ENCODE results near the gene PIEZO2.

The PIEZO2 gene

DNA sequence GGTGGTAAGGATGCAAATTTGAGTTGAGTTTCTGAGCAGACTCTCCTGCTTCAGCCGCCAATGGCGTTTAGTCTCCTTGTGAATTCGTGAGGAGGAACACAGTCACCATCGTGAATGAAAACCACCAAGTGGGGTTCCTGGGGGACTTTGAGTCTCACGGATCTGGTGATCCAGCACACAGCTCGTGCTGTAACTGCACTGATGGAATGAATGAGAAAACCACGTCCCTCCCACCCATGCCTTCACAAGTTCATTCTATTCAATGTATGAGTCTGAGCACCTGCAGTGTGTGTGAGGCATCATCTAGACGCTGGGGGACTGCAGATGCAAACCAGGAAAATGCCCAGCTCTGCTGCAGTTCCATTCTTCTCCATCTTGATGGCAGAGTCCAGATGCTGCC, 127.9 kb downstream of the PIEZO2 start:
- no peak for DNase-seq

DNA sequence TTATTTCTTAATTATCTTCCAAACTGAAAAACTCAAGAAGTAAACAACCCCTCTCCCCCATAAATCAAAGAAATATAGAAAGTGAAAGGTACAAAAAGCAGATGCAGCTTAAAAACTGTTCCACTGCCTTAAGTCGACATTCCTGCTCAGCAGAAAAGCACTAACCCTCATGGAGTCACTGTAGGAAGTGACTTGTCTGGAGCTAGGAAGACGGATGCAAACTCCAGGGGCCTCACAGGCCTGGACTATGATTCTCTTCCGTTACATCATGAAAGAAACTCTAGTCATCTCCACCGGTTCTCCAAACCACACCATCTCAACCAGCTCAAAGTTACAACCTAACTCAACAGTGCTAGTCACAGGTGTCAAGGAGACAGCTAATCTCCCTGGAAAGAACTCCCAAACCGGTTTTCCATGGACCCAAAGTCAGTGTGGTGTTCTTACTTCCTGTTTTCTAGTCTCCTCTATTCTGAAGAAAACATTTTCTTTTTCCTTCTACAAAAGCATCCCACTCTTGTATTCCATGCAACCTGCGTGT, 128.4 kb downstream of the PIEZO2 start:
- no peak for DNase-seq

DNA sequence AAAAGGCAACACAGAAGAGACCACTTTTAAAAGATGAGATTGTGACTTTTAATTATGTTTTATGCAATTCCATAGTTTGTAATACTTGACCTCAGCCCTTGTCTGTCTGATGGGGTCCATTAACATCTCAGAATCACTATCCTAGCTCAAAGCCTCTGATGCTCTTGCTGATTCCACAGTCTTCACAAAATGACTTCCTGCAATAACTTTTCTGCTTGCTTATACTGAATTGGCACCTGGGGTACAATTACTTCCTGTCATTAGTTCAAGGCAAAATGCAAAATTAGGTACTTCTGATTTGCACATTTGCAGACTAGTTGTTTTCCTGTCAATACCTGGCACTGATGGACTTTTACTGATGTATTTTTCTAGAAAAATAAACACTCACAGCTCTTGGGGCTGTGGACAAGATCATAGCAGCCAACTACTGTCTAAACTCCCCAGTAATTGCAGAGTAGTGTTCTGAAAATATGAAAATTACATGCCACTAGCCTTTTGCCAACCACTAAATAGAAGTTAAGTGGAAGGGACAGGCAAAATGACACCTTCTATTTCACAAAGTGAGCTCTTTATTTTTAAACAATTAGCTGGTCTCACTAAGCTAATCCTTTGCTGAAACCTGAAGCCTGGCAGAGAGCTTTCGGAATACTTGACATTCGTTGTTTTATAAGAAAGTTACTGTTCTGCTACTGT, 129.1 kb downstream of the PIEZO2 start:
- no peak for DNase-seq

DNA sequence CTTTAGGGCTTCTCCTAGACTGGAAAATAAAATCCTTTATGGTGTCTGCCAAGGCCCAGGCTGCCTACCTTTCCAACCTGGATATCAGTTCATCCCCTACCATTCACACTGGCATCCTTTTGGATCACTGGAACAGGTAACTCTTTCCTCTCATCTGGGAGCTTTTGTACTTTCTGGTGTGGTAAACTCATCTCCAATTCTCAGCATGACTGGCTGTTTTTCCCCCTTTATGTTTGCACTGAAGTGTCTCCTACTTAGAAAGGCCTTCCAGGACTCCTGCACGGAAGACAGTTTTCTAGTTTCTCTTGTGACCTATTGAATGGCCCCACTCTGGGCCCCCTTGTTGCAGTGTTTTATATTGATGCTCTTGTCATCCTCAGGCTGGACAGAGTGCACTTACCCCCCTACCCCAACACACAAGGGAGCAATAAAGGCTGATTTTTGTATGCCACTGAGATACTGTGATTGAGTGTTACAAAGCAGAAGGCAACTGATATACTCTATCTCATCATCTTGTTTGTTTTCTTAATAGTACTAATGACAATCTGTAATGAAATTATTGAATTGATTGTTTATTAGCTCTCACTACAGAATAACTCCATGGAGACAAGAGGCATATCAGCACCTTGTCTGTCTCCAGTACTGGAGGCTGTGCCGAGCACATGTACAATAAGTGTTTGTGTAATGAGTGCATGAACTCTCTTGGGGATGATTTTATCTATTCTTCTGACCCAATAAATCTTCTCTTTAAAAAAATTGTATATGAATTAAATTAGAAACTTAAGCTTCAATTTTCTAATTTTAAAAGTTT, 129.9 kb downstream of the PIEZO2 start:
- DNase-seq: no peak

DNA sequence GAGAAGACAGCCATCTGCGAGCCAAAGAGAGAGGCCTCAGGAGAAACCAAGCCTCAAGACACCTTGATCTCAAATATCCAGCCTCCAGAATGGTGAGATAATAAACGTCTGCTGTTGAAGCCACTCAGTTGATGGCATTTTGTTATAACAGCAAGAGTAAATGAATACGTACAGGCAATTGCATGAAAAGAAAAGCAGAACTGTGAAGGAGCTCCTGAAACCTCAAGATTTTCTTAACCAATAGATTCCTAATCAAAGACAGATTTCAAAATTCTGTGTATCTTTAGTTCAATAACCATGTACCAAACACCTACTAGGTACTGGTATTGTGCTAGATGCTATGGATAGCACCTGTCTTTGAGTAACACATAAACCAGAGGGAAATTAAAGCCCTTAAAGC, 139.5 kb downstream of the PIEZO2 start:
- DNase-seq: no peak

DNA sequence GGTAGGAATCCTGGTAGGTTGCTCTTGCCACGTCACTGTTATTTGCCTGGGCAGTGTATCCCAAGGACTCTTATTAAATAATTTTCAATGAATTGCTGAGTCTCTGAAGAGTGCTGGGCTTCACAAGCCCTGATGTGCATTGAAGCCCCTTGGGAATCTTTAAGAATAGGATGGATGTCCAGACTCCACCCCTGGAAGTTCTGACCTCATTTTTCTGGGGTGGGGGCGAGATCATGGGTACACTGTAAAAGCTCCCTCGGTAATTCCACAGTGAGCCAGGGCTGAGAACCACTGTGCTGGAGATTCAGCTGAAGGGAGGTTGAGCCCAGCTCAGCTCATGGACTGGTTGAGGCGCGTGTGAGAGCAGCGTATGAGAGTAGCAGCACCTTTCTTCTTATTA, 140.2 kb downstream of the PIEZO2 start:
- no peak for DNase-seq

DNA sequence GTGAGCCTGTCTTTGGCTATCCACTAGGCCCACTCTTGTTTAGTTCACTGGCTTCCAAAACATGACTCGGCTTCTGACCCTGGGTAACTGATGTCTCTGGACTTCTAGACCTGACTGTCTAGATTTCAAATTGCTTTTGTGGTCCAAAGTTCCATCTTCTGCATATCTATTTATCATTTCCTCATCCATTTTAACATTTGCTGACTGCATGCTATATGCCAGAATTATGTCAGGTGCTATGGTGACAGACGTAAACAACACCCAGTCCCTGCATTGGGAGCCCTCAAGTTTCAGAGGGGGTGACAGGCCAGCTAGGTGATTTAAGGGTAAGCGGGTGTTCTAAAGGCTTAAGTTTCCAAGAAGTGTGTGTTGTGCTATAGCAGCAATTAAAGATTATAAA, 140.9 kb downstream of the PIEZO2 start:
- no peak for DNase-seq

DNA sequence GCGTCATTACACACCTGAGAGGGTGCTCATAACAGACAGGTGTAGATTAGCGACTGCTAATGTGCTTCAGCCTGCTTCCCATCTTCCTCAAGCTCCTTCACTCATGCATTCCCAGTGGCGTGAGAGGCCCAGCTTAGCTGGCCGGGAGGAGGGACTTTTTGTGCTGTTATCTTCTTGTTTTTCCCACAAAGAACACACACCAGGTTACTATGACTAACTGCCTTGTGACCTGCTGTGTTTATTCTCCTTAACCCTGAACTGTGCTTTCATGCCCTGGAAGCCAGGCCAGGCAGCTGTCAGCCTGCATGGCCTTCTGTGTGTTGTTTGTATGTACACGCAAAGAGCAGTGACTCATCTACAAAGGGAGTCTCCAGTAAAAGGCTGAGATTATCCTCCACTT, 143.8 kb downstream of the PIEZO2 start:
- no peak for DNase-seq

DNA sequence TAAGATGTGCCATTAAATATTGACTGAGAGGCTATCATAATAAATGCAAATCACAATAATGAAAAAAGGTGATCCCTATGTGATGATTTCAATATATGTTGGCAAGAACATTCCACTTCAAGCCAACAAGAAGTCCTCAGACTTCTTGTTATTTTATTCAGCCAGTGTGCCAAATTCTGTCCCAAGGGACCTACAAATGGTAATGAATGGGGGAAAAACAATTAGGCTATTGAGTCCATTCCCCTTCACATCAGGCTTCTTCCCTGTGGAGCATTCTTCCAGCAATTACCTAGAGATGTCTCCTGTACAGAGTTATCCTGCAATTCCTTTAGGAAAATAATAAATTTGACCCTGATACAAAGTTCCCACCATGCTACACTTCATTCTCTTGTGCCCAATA, 144.4 kb downstream of the PIEZO2 start:
- DNase-seq: no peak

DNA sequence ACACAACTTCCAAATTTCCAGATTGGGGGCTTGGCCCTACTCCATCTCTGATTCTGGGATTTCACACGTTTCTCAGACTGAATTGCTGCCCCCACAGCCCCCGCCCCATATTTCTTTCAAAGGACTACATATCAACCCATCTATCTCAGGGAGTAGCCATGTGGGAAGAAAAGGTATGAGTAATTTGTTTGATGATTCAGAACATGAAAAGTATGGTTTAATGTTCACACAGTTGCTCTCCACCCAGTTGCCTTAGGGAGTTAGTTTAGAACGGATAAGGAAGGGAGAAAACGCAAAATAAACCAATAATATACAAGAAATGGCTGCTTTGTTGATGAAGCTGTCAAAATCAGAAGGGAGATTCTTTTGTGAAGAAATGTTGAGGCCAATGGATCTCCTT, 145.1 kb downstream of the PIEZO2 start:
- no peak for DNase-seq

DNA sequence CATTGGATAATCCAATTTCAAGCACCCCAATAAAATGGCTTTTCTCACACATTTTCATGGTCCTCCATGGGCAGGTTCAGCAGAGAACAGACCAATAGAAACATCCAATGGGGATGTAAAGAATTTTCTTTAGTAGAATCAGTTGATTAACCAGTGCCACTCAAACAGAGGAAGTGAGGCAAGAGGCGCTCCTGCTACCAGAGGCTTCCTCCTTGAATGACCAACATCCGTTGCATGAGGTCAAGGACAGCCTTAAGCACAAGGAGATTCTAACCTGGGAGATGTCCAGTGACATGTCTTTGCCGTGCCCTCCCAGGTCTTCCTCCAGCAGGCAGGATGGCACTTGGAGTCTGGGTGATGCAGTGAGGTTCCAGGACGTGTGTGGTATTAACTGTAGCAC, 146.6 kb downstream of the PIEZO2 start:
- no peak for DNase-seq

DNA sequence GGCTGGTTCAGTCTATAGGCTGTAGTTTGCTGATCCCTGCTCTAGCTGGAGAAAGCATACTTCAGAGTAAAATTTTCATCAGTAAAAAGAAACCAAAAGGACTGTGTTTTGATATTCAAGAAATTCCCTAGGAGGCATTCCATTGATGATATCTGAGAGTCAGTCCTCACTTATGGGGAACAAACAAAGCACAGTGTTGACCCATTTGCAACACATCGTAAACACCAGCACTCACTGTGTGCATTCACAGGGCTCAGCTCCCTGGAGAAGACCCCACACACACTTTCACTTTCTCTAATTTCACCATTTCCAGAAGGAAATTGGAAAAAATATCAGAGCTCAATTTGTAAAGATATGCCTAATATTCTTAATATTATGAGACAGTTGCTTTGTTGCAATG, 147.1 kb downstream of the PIEZO2 start:
- no peak for DNase-seq

DNA sequence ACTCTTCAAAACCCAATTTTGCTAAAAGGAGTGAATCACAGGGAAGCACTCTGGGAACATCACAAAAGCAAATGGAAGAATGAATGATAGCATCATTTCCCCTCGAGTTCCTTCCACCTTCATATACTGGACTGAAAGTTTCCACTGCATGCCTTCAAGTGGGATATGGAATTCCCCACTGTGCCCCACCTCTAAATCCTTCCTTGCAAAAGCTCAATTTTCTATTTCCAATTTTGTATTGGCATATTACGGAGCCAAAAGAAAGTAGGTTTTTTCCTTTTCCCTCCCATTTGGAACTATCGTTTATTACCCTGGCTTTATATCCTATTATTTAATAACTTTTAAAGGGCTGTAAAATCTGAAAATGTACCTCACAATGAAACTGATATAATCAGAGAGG, 149.3 kb downstream of the PIEZO2 start:
- no peak for DNase-seq

DNA sequence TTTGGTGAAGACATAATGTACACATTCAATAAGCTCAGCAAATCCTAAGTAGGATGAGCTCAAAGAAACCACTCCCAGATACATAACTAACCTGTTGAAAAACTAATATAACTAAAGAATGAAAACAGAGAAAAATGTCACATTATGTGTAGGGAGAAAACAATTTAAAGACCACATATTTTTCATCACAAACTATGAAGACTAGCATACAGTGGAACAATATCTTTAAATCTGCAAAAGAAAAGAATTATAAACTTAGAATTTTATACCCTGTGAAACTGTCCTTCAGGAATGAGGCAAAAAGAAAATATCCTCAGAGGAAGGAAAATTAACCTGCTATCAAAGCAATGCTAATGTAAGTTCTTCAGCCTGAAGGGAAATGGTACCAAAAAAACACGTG, 151.5 kb downstream of the PIEZO2 start:
- DNase-seq: no peak

DNA sequence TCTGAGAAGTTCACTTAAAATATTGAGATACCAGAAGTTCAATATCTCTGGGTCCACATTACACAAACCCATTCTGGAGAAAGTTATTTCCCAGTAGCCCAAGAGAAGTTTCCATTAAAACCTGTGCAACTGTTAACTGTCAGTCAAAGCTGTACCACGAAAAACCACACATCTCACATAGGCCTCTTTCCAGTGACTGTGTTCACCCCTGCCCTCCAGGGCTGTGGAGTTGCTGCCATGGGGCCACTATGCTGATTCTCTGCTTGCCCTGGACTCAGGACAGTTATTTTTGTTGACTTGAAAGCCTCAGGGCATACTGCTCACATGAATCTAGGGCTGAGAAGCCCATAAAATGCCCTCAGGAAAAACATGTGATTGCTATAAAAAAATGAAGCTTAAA, 153.8 kb downstream of the PIEZO2 start:
- DNase-seq: no peak

DNA sequence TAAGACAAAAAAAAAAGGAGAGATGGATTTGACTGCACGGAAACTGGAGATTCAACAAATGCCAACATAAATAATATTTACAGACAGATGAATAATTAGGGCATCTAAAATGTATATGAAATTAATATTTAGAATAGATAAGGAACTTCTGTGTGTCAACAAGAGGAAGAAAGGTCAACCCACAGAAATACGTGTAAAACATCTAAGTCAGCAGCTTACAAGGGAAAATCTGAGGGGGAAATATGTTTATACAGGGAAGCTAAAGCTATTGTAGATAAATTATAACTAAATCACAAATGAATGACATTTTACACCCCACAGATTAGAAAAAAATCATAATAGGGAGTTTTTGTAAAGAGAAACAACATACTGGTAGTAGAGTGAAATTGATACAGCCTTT, 159.9 kb downstream of the PIEZO2 start:
- DNase-seq: no peak

DNA sequence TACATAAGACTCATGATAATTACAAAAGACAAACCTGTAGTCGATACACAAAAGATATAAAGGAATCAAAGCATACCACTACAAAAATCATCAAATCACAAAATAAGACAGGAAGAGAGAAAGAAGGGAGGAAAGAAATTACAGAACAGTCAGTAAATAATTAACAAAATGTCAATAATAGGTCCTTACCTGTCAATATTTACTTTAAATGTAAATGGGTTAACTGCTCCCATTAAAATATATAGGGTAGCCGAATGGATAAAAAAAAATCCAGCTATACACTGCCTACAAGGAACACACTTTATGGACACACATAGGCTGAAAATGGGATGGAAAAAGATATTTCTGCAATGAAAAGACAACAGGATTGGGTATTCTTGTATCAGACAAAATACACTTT, 163.7 kb downstream of the PIEZO2 start:
- no peak for DNase-seq

DNA sequence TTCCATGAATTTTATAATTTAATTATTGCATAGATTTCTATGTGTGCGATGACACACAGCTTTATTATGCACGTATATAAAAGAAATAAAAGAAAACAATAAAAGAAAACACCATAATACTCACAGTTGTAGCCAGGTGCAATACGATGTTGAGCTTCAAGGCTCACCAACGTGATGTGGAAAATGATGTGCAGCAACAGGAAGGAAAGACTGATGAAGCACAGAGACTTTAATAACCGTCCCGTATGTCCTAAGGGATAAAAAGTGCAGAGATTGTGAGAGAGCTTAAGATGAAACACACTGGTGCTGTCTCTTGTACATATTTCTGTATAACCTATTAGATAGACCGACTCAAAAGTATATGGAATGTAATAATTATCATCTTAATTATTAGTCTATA, 170.0 kb downstream of the PIEZO2 start:
- DNase-seq: no peak

DNA sequence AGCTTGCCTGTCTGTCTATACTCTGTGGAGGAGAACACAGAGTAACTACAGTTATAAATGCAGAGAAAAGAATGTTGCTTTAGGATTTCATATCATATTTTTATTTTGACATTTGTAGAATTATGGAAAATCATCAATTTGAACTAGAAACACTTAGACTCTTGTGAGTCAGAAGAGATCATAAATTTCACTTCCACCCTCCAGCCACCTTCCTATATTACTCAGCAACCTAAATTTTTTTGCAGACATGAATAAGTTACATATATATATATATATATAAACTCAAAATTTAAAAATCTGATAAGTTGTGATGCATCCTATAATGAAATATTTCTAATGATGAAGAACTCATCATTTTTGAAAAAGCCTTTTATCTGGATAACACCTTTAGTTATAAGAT, 172.3 kb downstream of the PIEZO2 start:
- no peak for DNase-seq

DNA sequence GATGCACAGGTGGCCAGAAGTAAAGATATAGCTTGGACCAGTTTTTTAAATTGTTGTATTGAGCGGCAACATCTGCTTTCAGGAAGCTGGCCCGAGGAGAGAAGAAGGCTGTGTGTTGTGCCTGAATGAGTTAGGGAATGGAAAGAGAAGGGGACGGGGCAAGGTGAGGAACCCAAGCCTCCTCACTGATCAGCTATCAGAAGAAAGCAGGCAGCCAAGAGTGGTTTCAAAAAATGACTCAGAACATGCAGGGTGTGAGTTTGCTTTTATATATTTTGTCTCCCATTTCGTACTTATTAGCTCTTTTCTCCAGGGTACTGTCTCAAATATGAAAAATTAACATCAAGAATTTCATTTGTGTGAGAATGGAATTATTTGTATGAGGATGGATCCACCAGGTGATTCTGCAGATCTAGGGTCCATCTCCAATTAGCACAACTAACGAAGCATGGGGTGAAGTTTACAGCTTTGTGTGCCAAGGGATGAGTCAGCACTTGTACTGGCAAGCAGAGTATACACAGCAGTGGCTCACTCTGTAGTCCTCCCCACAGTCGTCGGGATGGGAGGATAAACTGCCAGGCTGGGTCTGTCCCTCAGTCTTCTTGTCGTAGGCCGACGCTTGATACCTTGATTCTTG, 175.7 kb downstream of the PIEZO2 start:
- DNase-seq: no peak

DNA sequence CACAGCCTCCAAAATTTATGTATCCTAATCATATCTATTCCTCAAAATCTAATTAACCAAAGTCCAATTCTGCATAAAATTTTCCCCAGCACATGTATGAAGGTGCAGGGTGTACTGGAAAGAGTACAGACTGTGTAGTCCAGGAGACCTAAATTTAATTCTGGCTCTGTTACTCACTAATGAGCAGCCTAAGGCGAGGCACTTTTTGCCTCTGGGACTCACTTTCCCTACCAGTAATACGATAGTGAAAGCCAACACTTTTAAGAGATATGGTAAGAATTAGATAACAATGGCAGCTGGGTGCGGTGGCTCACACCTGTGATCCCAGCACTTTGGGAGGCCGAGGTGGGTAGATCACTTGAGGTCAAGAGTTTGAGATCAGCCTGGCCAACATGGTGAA, 177.7 kb downstream of the PIEZO2 start:
- no peak for DNase-seq

DNA sequence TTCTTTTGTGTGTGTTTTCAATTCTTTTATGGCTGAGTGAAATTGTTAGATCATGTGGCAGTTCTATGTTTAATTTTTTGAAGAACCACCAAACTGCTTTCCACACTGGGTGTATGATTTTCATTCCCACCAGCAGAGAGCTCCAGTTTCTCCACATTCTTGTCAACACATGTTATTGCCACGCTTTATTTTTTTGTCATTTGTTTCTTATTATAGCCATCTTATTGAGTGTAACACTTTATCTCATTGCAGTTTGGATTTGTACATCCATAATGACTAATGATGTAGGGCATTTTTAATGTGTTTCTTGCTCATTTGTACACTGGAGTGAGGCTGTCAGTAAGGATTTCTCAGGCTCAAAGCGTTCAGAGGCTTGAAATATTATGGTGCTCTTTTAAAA, 184.2 kb downstream of the PIEZO2 start:
- no peak for DNase-seq

DNA sequence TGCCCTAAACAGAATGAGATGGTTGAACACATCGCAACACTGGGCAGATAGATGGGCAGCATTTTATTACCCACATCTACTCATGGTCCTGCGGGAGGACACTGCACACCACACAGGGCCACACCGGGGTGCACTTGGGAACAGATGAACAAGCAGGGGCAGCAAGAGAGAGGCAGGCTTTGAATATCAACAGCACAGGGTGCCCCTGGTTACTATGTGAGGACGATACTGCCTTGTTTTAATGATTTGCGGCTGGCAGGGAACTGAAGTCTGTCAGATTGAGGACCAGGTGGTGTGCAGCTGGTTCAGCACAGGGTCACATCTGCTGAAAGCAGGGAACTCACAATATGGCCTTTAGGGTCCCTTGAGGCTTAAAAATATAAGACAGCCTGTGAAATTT, 195.7 kb downstream of the PIEZO2 start:
- no peak for DNase-seq
